Erythroblast (primary cell): ENCODE measurements around the gene KRTAP12-3.

ENCODE experiments used
- GATA1 ChIP-seq: IDR thresholded peaks from 2 replicates; pipeline ENCODE4 v1.6.1; 2011; ENCODE audit warnings: low read depth, mild to moderate bottlenecking, control low read depth, low read length, moderate library complexity
- POLR2A ChIP-seq: IDR thresholded peaks from 2 replicates; pipeline ENCODE4 v1.6.1; 2011; ENCODE audit warnings: mild to moderate bottlenecking, low read length

DNA sequence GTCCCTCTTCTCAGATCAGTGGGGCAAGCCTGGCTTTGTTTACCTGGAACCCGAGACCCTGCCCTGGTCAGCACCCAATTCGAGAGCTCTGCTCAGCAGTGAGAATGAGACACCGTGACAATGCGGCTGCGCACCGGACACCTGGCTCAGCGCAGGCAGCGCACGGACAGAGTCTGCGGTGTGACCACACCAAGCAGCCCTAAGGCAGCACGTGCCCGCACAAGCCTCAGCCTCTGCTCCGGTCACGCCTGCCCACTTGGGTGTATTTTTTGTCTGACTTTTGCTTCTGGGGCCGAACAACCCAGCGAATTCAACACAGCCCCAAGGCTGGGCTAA, 41.2 kb upstream of the KRTAP12-3 start:
- TF ChIP-seq POLR2A (no peak), GATA1 (no peak)
